GM10847 (cell line): ENCODE measurements around the gene RPS14.

Source experiments
- POLR2A ChIP-seq: IDR thresholded peaks from 2 replicates; pipeline ENCODE4 v1.6.1; 2011; ENCODE audit not compliant: insufficient read length; ENCODE audit errors: extremely low read depth

RPS14 gene

GRCh38 chr5:150411245-150411979, 38.1 kb downstream of the RPS14 start:
- peak; percentile 57 for TF ChIP-seq POLR2A

- TF ChIP-seq POLR2A: peak; percentile 28
Measured at GRCh38 chr5:150410524-150411244, 38.9 kb downstream of the RPS14 start.

GRCh38 chr5:150409638-150410523, 39.7 kb downstream of the RPS14 start:
- peak; percentile 48 for TF ChIP-seq POLR2A

DNA sequence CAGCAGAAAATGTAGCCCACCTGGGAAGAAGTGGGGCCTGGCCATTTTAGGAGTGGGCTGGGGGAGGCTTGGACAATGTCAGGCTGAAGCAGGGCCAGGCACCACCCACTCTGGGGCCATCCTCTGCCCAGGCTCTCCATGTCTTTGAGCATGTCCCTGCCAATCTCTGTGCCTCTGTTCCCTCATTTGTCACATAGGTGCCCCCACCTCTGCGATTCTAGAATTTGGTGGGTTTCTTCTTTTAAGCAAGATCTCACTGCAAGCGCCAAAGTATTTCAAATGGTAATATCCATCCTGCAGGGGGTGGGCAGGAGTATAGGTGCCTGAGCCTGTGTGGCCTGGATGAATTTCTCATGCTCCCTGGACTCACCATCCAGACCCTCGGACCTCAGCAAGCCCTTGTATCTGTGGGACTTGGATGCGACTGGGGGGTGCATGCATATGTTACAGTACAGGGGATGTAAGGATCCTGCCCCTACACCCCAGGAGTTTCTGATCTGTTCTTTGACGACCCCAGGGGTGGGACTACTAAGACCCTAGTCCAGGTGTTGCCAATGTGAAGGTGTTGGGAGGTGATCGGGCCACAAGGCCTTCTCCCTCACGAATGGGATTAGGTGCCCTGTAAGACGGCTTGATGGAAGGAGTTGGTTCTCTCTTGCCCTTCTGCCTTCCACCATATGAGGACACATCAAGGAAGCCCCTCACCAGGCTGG, 41.2 kb downstream of the RPS14 start:
- peak; percentile 24 for TF ChIP-seq POLR2A

DNA sequence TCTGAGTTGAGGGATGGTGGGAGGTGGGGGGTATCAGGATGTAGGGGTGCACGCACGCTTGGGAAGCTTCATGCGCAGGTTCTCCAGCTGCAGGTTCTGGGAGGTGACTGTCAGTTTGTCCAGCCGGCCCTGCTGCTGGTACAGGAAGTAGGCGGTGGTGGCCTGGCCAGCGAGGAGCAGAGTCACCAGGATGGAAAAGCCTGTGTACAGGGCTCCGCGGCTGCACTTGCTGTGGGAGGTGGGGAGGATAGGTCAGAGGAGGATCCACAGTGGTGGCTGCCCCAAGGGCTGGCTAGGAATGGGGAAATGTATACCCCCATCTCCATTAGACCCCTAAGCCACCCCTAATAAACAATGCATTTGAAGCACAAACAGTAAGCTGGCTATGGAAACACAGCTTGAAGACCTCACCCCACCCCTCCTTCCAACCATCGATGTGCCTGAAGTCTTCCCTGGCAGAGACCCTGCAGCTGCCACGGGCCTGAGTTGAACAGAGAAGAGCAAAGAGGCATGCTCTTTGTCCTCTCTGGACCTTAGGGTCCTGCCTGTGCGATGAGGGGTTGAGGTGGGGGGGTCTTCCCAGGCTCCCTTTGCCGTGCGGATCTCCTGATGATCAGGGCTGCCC, 42.3 kb downstream of the RPS14 start:
- TF ChIP-seq POLR2A: peak; percentile 13

DNA sequence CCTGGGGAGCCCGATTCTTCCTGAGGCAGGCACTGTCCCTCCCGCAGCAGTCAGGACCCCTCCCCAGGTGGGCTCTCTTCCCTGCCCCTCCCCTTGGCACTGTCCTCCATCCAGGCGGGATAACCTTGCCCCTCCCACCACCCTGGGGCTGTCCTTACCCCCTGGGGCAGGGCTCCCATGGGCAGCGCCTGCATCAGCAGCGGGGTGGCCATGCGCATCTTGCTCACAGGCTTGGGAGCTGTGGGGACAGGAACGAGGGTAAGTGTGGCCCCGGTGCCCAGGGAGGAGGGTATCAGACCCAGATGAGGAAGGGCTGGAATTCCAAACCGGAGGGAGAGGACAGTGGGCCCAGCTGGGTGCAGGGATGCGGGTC, 42.8 kb downstream of the RPS14 start:
- peak; percentile 49 for TF ChIP-seq POLR2A

GRCh38 chr5:150406103-150406722, 43.3 kb downstream of the RPS14 start:
- peak; percentile 37 for TF ChIP-seq POLR2A

DNA sequence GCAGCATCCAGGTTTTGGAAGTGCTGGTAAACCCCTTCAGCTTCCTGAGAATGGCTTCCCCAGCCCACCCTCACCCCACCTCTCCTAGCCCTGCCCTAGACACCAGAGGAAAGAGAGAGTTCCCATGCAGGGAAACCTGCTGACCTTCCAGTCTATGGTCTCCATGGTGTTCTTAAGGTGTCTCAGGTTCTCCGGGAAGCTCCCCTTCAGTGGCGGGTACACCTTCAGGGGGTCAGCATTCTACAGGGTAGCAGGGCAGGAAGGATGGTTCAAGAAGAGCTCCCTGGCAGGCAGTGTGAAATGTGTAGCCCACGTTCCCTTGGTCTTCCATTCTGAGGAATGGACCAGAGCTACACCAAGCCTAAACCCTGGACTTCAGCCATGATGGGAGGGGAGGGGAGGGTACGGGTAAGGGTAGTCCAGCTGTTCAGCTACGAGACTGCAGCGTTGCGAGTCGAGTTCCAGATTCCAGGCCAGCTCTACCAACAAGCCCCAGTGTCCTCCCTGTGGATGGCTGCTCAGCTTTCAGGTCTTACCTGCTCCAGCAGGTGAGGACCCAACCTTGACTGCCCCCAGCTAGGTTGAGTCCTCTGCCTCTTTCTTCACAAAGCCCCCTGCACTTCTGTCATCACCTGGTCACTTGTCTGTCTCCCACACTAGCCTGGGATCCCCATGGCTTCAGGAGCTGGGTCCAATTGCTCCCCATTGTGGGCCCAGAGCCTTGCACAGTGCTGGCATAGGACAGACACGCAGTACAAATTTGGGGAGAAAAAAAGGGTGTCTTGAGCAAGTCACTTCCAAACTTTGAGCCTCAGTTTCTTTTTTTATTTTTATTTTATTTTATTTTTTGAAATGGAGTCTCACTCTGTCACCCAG, 44.4 kb downstream of the RPS14 start:
- TF ChIP-seq POLR2A: peak; percentile 28

DNA sequence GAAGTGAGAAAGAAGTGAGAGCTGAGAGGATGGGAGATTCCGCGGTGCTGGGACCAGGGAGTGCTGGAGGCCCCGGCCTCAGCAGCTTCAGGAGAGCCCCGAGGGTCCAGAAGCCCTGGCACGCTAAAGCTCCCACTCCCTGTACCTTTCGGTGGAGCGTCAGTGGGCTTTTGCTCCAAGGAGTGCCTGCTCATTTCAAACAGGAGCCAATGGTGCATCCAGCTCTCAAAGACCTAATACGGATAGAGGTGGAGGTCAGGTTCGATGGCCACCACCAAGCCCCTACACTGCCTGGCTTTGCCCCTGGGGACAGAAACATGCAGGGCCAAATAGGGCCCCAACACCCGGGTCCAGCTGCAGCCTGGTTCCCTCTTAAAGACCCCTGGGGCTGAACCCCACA, 45.0 kb downstream of the RPS14 start:
- peak; percentile 8 for TF ChIP-seq POLR2A

DNA sequence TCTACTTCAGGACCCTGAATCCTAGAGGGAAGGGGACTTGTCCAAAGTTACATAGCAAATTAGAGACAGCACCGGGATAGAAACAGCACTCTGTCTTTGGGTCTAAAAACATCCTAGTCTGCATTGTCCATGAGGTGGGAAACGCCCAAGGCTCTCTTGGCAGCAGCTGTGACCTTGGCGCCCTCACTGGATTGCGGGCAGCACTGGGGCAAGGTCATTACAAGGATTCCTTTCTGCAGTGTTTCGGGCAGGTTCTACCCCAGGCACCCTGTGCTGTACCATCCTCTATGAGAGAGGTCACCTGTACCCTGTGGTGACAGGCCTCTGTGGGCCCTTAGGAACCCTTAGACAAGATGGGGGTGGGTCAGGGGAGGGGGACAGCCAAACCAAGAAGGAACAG, 45.4 kb downstream of the RPS14 start:
- peak; percentile 5 for TF ChIP-seq POLR2A

GRCh38 chr5:150402901-150403342, 46.6 kb downstream of the RPS14 start:
- peak; percentile 63 for TF ChIP-seq POLR2A

- TF ChIP-seq POLR2A: no peak
Measured at GRCh38 chr5:150402229-150402773, 47.2 kb downstream of the RPS14 start.
